GM15510 (cell line): ENCODE results near the gene SHOX.

ENCODE experiments used
- POLR2A ChIP-seq: IDR thresholded peaks from 3 replicates; pipeline ENCODE4 v1.6.1; 2011; ENCODE audit warnings: borderline replicate concordance; ENCODE audit not compliant: insufficient read length; ENCODE audit errors: extremely low read depth

The SHOX gene

DNA sequence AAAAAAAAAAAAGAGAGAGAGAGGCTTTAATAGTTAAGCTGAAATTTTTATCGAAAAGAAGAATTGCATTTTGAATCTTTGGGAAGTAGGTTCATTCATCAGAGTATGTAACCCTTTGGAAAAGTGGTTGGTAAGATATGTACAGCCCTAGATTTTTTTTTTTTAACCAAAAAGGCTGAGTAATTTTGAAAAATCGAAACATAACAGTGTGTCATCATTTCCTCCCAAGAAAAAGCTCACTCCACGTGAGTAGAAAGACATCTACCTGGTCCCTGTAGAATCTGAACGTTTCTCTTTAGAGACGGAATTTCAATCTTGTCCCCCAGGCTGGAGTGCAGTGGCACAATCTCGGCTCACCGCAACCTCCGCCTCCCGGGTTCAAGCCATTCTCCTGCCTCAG is 16.2 kb downstream of the SHOX start:
- TF ChIP-seq POLR2A: no peak

- TF ChIP-seq POLR2A: no peak
Measured at GRCh38 chrX:649166-649565, 18.6 kb downstream of the SHOX start.

DNA sequence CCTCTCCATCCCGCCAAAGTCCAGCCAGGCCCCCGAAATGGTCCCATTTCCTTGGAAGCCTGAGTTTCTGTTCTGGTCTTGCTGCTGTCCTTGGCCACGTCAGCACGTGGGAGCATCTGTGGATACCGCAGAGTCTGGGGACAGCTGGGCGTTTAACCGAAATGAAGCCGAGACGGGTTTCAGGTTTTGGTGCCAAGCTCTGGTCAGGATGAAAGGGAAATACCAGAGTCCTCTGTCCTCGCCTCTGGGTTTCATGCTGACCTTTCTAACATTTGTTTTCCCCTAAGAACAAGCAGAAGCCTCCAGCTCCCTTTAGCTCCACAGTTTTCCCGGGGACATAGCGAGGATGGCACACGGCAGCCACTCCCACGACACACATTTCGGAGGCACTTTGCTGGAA is 19.7 kb downstream of the SHOX start:
- no peak for TF ChIP-seq POLR2A

GRCh38 chrX:650811-651210 is 20.2 kb downstream of the SHOX start:
- TF ChIP-seq POLR2A: no peak

DNA sequence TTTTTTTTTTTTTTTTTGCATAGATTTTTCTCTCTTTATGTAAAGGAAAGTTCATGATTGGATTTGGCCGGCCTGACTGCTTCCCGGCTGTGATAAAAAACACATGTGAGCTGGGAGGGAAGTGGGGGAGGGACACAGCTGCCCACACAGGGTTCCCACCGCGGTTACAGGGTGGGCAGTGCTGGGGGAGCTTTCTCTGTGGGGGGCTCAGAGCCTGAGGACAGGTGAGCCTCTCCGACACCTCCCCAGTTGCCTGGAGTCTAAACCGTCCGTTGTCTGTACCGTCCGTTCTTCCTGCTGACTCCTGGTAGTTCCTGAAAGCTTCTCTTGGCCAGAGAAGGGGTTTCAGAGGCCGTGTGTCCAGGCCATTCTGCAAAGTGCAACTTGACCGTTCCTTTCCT is 21.8 kb downstream of the SHOX start:
- TF ChIP-seq POLR2A: no peak

- no peak for TF ChIP-seq POLR2A
Measured at GRCh38 chrX:653306-653705, 22.7 kb downstream of the SHOX start.

- no peak for TF ChIP-seq POLR2A
Measured at GRCh38 chrX:661154-661553, 30.6 kb downstream of the SHOX start.

DNA sequence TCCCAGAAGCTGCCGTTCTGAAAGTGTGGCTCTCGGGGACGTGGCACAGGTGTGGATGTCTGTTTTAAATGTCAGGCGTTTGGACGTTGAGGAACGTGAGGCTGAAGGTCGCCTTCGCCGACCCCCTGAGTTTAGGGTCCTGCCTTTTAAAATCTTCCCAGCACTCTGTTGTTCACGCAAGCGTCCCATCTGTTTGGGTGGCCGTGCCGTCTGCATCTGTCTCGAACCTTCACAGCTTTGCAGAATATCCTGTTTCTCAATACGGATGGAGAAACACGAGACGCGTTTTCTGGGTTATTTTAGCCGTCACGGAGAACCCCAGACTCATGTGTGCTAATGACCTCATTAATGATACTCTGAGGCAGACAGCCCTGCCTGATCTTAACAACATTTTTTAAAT is 31.5 kb downstream of the SHOX start:
- no peak for TF ChIP-seq POLR2A

GRCh38 chrX:663841-664240 is 33.2 kb downstream of the SHOX start:
- TF ChIP-seq POLR2A: no peak

DNA sequence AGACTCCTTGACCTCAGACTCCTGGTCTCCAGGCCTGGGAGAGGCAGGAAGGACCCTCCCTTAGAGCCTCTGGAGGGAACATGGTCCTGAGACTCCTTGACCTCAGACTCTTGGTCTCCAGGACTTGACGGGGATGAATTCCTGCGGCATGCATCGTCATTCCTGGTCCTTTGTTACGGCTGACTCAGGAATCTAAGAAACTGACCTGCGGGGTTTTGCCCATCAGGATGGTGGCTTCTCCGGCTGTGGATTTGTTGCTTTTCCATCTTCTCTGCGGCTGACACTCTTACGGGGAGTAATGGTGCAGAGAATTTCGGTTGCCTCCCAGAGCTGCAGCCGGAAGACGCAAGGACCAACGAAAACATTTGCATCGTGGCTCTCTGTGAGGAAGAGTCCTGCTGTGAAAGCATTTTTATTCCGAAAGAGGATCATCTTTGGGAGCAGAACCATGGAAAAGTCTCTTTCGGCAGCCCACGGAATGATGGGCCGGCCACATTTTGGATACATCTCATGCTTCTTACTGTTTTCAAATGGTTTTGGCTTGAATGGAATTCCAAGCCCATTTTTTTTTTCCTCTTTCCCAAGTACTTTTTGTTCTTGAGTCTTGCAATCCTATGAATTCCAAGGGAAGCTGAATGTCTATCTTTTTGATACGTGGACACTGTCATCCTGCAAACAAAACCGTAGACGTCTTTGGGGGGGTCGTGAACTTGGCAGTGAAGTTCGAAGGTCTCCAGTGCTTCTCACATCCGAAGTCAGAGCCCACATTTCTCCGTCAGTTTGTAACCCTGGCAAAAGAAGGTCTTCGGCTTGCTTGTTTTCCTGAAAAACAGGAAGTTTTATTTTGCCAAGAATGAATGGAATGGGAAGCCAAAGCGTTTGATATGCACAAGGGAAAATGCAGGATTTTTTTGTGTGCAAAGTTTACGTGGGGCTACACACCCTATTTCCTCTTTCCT is 36.5 kb downstream of the SHOX start:
- TF ChIP-seq POLR2A: no peak

GRCh38 chrX:670645-671044 is 40.1 kb downstream of the SHOX start:
- TF ChIP-seq POLR2A: no peak

DNA sequence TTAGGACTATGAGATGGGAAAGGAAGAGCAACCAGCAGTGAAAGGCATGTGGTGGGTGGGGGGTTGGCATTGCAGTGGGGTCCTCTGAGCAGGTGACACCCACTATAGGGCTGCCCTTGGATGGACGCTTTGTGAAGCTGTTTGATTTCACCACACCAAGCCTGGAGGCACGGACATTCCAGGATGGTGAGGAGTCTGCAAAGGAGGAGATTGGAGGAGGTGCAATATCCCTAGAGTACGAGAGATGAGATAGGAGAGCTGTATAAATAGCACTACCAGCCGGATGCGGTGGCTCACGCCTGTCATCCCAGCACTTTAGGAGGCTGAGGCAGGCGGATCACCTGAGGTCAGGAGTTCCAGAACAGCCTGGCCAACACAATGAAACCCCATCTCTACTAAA is 42.3 kb downstream of the SHOX start:
- no peak for TF ChIP-seq POLR2A

DNA sequence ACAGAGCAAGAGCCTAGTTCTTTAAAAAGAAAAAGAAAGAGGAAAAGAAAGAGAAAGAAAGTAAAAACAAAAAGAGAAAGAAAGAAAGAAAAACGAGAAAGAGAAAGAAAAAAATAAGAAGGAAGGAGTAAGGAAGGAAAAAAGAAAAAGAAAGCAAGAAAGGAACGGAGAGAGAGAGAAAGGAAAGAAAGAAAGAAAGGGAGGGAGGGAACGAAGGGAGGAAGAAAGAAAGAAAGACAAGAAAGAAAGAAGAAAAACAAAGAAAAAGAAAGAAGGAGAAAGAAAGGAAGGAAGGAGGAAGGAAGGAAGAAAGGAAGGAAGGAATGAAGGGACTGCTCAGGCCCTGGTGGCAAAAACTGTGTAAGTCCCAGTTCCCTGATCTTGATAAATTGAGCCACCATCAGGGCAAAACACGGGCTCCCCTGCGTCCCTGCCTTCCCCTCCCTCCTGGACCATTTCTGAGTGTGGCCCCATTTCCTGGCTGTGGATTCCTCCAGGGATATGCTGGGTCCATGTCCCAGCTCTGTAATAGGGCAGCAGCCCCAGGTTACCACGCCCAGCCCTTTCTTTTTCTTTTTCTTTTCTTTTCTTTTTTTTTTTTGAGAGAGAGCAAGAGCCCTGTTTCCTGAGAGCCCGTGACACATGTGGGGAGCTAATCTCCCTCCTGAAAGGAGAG is 44.8 kb downstream of the SHOX start:
- TF ChIP-seq POLR2A: no peak

GRCh38 chrX:675955-676295 is 45.3 kb downstream of the SHOX start:
- no peak for TF ChIP-seq POLR2A

GRCh38 chrX:677376-677775 is 46.8 kb downstream of the SHOX start:
- no peak for TF ChIP-seq POLR2A

- TF ChIP-seq POLR2A: no peak
Measured at GRCh38 chrX:679291-679979, 48.8 kb downstream of the SHOX start.

GRCh38 chrX:680062-680461 is 49.5 kb downstream of the SHOX start:
- no peak for TF ChIP-seq POLR2A

GRCh38 chrX:681989-682388 is 51.4 kb downstream of the SHOX start:
- TF ChIP-seq POLR2A: no peak
